CD4-positive, alpha-beta T cell treated with Interleukin-6 for 4 hours (primary cell): Measurements from ENCODE around the gene DLGAP1.
"Not testable (repeated sequence)": the region's sequence is repeated elsewhere in the genome, so short reads cannot be mapped to it uniquely, and the experiment has no call there.

Source experiments
- DNase-seq: peaks from one replicate; pipeline ENCODE4 v3.0.0-alpha.2; 2020; ENCODE audit warnings: mixed read lengths

Gene DLGAP1

DNA sequence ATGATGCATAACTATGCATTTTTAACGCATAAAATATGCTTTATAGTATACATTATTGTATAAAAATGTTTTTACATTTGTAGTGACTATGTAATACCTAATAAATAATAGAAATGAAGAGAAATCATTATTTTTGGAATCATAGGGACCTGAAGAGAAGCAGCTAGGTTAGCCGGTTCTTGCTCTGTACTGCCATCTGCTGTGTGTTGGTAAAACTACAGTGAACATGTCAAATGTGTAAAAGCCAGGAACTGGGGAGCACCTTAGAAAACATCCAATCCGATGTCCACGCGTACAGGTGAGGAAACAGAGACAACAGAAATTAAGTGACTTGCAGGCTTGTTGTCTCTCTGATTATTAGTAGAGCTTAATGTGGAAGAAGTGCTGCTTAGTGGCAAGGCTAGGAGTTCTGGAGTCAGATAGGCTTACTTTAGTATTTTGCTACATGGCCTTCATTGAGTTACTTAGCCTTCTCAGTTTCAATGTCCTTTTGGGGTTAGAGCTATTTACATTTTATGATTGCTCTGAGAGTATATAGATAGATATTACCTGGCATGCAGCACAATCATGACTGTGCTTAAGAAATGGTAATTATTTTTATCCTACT lies 386.5 kb downstream of the DLGAP1 start:
- peak; percentile 7 for DNase-seq

DNA sequence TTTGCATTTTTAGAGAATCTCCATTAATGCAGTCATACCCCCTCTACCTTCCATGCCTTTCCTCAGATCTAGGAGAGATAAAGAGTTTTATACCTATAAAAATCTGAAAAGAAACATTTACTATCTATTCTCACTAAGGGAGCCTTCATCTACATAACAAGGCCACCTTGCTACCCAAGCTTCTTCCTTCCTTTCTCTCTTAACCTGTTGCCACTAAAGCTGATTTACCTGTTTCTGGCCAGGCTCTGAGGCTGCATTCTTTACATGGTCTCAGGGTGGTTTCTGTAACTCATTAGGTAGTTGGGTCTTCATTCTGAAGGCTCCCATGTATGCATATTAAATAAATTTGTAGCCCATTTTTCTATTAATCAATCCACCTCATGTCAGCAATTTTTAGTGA lies 391.6 kb downstream of the DLGAP1 start:
- no peak for DNase-seq

DNA sequence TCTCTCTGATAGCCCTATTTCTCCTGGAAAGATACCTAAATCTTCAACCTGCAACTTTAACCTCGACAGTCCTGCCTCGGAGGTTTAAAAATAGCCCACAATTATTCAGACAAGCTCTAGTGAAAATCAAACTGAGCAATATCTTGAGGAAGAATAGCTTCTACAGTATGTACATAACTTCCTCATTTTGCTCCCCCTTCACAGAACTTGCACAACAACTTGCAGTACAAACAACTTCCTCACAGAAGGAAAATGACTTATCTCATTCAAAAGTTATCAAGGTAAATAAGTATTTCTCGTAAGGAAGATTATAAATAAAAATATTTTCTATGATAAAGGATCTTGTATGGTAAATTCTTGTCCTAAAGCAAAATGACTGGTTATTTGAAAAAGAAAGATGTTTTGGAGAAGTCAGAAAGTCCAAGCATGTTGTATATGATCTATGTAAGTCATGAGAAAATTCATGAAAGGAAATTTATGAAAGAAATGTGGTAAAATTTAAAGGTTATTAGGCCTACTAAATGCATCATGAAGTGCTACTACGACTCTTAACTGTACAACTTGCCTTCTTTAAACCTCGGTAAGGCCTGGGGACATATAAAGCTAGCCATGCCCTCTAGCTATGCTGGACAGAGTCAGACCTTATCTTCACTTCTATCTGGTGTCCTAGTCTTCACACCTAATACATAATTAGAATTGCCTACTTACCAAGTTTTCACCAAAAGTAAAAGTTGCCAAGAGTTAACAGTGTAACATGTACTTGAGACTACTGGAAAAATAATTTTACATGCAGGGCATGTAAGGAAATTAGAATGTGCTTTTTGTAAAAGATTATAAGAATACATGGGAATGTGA lies 394.5 kb downstream of the DLGAP1 start:
- no peak for DNase-seq

DNA sequence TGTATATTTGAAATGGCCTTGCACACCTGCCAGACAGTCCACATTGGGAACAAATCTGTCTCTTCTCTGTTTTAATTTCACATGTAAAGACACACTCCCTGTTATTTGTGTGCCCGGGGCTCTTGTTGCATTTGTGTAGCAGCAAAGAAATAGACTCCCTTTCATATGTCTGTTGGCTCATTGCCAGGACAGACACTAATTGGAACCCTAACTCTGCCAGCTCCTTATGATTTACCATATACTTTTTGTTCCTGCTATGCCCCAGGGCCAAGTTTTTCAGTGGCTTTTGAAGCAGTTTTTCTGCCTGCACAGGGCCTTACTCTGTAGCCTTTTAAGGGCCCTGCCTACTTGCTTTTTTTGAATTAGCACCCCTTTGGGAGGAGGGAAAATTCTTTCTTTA lies 396.9 kb downstream of the DLGAP1 start:
- DNase-seq = no peak

DNA sequence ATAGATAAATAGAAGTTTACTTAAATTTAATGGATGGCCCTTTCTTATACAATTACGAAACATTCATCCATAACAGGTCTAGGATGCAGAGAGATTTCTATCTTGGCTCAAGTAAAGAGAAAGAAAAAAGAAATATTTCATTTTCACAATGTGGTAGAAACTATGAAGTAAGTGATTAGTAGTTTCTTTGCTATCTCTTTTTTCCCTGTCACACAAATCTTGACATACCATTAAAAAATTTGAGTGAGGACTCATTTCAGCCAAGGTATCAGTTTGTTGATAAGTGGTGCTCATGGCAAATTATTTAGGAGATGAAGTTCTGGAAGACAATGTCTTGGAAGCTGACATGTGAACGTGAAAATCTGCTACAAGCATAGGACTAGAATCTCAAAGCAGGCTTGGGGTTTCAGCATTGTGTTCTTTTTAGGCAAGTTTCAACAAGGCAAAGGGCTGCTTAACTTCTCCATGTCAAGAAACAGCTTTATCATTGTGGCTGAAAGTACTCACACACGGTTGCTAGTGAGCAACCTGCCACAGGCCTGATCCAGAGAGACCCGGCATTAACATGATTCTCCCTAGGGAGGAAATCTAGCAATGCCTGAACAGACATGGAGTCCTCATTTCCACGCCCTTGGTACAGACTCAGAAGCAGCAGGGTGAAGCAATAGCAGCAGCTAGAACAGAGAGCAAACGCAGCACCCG lies 414.6 kb downstream of the DLGAP1 start:
- no peak for DNase-seq

DNA sequence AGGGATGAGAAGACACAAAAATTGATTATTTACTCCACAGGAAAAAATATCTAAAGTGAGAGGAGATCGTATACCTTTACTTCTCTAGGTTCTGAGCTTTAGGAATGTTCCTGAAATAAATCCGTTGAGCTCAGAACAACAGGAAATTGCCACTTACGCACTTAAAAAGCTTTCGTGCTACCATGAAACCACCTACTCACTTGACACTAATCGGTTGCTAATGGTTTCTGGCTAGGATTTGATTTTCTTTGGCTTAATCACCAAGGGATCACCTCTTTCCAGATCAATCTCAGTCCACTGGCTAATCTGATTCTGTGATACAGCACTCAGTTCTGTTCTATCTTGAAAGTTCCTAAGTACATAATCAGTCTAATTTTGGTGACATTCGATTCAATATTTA lies 419.6 kb downstream of the DLGAP1 start:
- no peak for DNase-seq

DNA sequence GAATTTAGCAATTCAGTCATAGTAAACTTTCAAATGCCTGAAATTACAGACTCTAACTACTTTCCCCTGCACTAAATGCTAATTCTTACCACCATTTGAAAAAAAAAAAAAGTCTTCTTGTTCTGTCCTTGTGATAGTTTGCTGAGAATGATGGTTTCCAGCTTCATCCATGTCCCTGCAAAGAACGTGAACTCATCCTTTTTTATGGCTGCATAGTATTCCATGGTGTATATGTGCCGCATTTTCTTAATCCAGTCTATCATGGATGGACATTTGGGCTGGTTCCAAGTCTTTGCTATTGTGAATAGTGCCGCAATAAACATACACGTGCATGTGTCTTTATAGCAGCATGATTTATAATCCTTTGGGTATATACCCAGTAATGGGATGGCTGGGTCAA lies 420.3 kb downstream of the DLGAP1 start:
- not testable (repeated sequence) for DNase-seq

DNA sequence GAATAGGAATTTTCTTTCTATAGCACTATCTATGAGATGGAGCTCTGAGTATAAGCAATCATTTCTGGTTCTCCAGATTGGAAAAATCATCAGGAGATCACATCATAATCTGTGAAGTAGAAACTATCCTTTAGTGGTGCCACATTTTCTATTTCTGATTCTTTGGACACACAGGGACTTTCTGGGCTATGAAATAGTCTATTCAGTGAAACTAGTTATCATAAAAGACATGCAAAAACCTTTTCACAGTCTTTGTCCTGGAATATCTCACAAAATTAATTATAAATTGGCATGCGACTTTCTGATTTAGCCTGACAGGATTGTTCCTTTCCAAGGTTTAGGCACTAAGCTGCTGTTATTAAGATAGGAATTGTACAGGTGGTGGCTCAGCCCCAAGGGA lies 428.6 kb downstream of the DLGAP1 start:
- no peak for DNase-seq

DNA sequence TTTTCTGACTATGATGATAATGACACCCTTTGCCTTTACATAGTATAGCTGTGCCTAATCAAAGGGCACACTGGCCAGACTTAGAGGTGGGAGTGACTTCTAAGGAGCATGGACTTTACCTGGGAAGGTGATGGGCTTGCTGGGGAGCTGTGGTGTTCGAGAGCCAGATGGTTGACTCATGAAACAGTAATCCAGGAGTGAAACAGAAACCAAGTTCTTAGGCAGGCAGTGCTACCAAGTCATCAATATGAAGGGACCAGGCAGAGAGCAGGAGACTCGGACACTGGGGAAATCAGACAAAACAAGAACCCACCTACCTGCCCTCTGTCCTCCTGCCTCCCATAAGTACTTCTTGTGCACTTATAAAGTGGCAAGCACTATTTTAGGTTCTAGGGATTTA lies 430.4 kb downstream of the DLGAP1 start:
- DNase-seq = no peak

DNA sequence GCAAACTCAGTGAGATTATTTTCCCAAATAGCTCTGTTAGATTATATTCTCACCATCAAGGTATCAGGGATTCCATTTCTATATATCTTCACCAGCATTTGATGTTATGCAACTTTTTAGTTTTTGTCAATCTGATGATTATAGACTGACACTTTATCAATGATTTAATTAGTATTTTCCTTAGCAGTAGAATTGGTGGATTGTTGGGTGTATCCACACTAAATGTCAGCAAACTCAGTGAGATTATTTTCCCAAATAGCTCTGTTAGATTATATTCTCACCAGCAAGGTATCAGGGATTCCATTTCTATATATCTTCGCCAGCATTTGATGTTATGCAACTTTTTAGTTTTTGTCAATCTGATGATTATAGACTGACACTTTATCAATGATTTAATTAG lies 432.4 kb downstream of the DLGAP1 start:
- DNase-seq = not testable (repeated sequence)

DNA sequence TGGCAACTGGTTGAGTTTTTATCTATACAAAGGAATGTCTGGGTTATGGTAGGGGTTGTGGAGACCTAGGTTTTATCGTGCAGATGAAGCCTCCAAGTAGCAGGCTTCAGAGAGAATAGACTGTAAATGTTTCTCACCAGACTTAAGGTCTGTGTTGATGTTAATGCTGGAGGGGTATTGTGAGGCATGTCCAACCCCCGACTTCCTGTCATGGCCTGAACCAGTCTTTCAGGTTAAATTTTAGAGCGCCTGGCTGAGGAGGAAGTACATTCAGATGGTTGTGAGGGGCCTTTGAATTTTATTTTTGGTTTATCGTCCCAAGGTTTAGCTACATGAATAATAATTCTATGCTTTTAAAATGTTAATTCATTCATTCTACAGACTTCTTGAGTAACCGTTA lies 435.1 kb downstream of the DLGAP1 start:
- no peak for DNase-seq

DNA sequence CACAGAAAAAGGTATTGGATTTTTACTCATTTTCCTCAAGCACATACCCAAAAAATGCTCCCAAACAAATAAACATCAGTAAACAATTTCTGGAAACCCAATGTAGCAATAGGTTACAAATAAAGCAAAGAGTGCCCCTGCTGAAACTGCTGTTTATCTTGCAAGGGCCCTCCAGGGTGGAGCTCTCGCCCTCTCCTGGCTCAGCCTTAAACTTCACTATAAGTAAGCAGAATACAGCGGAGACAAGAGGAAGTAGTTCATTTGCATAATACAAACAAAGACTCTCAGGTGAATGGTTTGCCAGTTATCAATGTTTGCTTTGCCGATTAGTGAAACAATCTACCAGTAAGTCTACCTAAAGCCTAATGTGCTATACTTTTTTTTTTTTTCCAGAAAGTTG lies 437.6 kb downstream of the DLGAP1 start:
- DNase-seq = no peak

DNA sequence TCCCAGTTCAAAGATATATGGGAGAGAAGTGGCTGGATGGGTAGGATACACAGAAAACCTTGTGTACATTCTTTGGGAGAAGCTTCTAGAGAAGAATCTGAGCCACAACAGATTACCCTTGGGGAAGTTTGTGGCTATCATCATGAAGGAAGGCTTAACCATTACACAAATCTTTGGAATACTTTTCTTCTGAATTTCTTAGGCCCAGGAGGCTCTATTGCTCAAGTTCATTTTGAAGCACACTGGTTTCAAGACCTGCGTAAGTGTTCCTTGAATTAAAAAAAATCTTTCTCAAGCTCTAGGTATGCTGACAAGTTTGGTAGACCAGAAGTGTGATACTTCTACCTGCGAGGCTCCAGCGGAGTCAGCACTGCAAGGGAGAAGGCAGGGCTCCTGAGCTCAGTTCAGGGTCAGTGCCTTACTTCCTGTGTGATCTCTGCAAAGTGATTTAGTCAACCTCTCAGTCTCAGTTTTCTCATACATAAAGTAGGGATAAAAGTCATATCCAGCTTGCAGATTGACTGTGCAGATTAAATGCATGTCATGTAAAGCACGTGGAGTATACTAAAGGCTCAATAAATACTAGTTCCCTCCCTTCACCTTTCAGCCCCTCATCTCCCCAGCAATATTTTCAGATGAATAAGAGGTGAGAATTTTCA lies 438.6 kb downstream of the DLGAP1 start:
- no peak for DNase-seq

DNA sequence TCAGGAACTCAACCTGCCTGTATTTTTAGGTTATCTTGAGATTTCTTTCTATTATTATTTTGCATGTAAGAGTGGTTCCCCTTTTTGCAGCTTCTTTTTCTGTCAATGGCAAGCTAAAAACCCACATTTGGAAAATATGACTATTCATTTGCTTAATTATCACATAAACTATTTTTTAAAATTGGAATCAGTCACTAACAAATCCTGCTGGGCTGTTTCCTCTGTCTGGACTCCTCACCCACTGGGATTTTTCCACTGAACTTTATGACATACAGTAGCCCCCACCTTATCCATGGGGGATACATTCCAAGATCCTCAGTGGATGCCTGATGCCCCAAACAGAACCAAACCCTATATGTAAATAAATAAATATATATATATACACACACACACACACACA lies 447.3 kb downstream of the DLGAP1 start:
- DNase-seq = no peak

DNA sequence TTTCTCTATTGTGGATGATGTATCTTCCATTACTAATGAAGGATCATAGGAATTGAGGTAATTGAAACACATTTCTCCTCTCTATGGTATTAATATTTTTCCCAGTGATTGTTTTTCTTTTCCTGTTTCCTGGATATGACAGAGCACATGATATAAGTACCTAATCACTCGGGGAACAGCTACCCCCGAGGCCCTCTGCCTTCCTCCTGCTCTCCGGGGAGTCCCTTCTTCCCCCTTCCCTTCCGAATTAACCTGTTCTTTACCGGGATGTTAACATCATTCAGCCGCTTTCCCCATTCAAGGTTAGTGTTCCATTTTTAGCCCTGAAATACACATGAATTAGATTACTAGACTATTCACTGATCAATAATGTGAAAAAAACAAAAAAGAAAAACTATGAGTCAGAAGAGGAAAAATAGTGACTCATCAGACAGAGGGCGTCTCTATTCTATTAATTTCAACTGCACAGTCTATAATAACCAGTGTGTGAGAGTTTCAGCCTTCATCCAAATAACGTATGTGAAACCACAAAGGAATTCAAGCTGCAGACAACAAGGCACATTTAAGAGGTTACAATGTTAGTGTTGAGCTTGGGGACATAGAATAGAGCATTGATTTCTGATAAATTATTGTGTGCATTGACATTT lies 450.8 kb downstream of the DLGAP1 start:
- no peak for DNase-seq

DNA sequence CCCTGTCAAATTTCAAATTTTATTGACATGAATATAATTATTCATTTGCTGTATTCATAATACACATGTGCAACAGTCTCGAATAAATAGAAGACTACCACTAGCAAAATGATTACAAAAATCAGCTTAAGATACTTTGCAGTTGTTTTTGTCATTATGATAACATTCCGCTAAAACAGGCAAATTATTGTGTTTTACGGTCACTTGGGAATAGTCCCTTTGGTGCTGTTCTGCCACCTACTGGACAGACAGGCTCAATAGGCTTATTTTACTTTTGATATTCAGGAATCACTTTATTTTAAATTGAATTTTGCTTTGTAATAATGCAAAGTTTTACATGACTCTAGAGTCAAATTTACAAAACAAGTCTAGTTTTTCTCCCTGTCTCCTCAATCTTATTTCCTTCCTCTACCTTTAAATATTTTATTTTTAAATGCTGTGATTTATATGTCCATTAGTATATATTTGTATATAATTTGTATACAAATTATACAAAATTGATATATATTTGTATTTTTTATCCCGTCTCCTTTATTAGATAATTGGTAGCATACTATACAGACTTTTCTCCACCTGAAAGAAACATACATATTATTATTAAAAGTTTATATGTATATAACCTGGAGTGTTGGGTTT lies 456.3 kb downstream of the DLGAP1 start:
- DNase-seq = no peak

DNA sequence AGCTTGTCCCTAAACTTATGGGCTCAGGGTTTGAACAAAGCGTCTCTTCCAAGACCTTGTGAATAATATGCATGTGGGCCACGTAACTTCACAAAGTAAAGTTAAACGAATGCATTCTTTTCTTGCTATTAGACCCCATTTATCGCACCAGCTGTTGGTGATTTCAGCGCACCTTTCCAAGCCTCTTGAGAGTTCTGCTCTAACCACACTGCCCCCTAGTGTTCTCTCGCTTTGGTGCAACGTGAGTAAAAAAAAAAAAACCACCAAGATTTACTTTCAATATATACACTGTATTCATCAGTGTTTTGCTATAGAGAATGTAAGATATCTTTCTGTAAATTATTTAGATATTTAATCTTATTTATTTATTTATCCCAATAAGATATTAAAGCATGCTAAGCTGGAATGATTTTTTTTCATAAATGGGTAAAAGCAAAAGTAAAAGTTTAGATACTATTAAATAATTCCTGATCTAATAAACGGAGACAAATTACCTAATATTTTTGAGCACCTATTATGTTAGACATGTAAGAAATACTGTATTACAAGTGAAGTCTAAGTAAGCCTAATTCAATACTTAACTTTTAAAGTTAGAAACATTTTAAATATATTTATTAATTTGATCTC lies 459.5 kb downstream of the DLGAP1 start:
- peak; percentile 53 for DNase-seq

DNA sequence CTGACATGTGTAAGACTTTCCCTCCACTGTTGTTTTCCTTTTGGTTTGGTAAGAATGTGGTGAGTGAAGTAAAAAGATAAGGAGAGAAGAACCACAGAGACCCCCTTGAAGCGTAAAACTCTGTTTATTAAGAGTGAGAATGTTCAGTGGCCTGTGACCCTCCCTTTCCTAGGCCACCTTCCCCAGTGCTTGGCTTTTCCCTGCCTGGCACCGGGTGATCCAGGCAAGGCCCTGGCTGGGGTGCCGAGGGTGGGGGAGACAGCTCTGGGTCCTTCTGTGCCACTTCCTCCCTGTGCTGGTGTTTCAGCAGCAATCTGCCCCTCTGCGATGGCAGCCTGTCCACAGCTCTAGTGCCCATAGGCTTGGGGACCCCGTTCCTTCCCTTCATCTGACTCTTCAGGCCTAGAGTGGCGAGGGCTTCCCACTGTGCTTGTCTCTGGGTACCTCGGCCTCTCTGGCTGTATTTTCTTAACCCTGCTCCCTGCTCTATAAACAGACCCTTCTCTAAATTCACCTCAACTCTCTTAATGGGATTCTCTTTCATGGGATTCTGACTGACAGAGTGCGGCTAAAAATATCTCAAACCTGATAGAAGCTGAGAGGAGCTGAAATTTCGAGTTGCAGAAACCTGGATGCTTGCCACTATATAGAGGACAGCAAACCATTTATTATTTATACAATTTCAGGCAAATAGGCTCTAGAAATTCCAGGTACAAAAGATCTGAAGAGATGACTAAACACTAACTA lies 461.0 kb downstream of the DLGAP1 start:
- no peak for DNase-seq

DNA sequence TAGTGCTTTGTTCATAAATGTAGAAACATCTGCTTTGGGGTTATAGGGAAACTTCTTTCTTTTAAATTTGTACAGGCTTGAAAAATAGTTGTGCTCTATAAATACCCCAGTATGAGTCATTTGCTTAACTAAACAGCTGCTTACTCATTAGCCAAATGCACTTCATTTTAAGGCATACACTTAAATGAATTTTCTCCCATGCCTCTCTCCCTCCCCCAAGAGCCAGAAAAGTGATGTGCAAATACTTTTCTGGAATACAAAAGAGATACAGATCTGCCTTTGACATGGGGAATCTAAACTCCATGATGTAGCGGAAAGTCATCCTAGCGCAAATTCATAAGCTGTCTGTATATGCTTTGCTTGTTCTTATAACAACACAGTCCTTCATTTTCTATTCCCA lies 469.4 kb downstream of the DLGAP1 start:
- DNase-seq = no peak

DNA sequence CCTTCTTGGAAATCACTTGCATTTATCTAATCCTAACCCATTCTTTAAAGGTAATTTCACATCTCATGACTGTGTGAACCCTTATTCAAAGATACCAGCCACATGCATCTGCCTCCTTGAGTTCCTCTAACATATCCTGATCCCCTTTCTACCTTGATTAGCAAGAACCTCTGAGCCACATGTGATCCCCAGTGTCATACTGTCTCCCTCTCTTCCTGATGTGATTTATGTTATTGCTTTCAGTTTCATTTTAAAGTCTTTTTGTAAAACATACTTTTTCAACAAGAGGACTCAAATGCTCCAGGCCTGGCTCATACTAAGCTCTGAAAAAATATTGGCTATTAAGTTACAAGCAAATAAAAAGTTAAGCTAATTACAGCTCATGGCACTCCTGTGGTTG lies 470.1 kb downstream of the DLGAP1 start:
- no peak for DNase-seq

DNA sequence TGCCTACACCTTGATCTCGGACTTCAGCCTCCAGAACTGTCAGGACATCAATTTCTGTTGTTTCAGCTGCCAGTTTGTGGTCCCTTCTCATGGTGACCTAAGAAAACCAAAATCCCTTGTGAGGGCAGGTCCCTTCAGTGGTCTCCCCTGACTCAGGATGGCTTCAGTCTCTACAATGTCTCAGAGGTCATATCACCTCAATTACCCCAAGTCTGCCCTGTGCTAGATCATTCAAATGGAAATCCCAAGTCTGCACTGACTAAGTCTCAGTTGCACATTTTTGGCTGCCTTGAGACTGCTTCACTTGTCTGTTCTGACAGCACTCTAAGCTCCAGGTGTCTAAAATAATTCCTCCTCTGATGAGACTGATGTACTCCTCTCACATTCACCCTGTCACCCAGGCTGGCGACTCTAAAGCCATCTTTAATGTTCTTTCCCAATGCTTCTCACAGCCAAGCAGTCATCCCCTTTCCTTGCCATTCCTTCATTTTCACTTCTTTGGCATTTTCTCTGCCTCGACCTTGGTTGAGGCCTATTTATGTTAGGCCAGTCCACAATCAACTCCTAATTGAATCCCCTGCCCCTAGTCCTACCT lies 470.8 kb downstream of the DLGAP1 start:
- DNase-seq = no peak
